OCI-LY3 (cell line): ENCODE data around the gene CAPN15.

Experiments used
- H2AFZ ChIP-seq: fragments of 200-600, 300-600 bp; shearing (Covaris generic); 2 replicates; pipeline ENCODE4 v1.6.0; 2014; ENCODE audit warnings: antibody characterized with exemption, low read depth, low read length
- H3K27ac ChIP-seq: fragments of 200-600, 300-600 bp; sonication (generic); 2 replicates; pipeline ENCODE4 v1.5.1; 2014; ENCODE audit warnings: mild to moderate bottlenecking, low read length, moderate library complexity, mixed read lengths
- H3K27me3 ChIP-seq: fragments of 200-600, 300-600 bp; sonication (generic); 2 replicates; pipeline ENCODE4 v1.6.1; 2014; ENCODE audit warnings: low read depth, low read length, mixed read lengths
- H3K36me3 ChIP-seq: fragments of 200-600, 300-600 bp; sonication (generic); replicated peaks from 2 replicates; pipeline ENCODE3; 2014; ENCODE audit warnings: low read depth, low read length, mixed read lengths
- H3K4me1 ChIP-seq: fragments of 300-600, 200-600 bp; sonication (generic); 2 replicates; pipeline ENCODE4 v1.6.1; 2014; ENCODE audit warnings: low read length, mixed read lengths
- H3K4me2 ChIP-seq: fragments of 200-600, 300-600 bp; sonication (generic); 2 replicates; pipeline ENCODE4 v1.6.1; 2014; ENCODE audit warnings: low read length, mixed read lengths
- H3K4me3 ChIP-seq: fragments of 300-600, 200-600 bp; sonication (generic); 2 replicates; pipeline ENCODE4 v1.5.1; 2014; ENCODE audit warnings: antibody characterized with exemption, mild to moderate bottlenecking, low read length, moderate library complexity
- H3K79me2 ChIP-seq: fragments of 300-600, 200-600 bp; shearing (Covaris generic); 2 replicates; pipeline ENCODE4 v1.6.1; 2014; ENCODE audit warnings: mild to moderate bottlenecking, low read length, mixed read lengths
- H3K9ac ChIP-seq: fragments of 300-600, 200-600 bp; shearing (Covaris generic); 2 replicates; pipeline ENCODE4 v1.6.0; 2014; ENCODE audit warnings: mild to moderate bottlenecking, low read length, moderate library complexity
- H3K9me3 ChIP-seq: fragments of 200-600, 300-600 bp; shearing (Covaris generic); 2 replicates; pipeline ENCODE4 v1.6.1; 2014; ENCODE audit warnings: low read length, mixed read lengths; ENCODE audit not compliant: insufficient read depth
- H4K20me1 ChIP-seq: fragments of 200-600, 300-600 bp; sonication (generic); 2 replicates; pipeline ENCODE4 v1.6.1; 2016; ENCODE audit warnings: low read length, mixed read lengths; ENCODE audit not compliant: insufficient read depth
- CTCF ChIP-seq: fragments of 200-600, 300-600 bp; sonication (generic); IDR thresholded peaks from 2 replicates; pipeline ENCODE4 v1.5.1; 2014; ENCODE audit warnings: antibody characterized with exemption, low read length, low read depth
- EZH2phosphoT487 ChIP-seq: fragments of 200-600 bp; shearing (Covaris generic); IDR thresholded peaks from 2 replicates; pipeline ENCODE4 v1.6.1; 2018; ENCODE audit warnings: antibody characterized with exemption, mixed run types, low read depth

The CAPN15 gene

GRCh38 chr16:552171-552570, 24.7 kb downstream of the CAPN15 start:
- H2AFZ ChIP-seq: no peak overlapping the region
- no peaks in the 10 kb centered on the region for H3K79me2 ChIP-seq
- H3K4me1 ChIP-seq: no peaks in the 10 kb centered on the region
- H3K27me3 ChIP-seq: no peaks in the 10 kb centered on the region
- no peak overlapping the region for H3K27ac ChIP-seq
- no peaks in the 10 kb centered on the region for H4K20me1 ChIP-seq
- TF ChIP-seq CTCF (no peak), EZH2phosphoT487 (no peak)
- no peak overlapping the region for H3K4me3 ChIP-seq
- H3K9me3 ChIP-seq: no peaks in the 10 kb centered on the region
- H3K4me2 ChIP-seq: no peak overlapping the region
- H3K36me3 ChIP-seq: peaks cover 10% of the 10 kb centered on the region
- no peak overlapping the region for H3K9ac ChIP-seq

GRCh38 chr16:553601-554296, 26.2 kb downstream of the CAPN15 start:
- H3K4me3 ChIP-seq: no peak overlapping the region
- no peaks in the 10 kb centered on the region for H3K4me1 ChIP-seq
- no peak overlapping the region for H2AFZ ChIP-seq
- no peak overlapping the region for H3K9ac ChIP-seq
- no peak overlapping the region for H3K4me2 ChIP-seq
- no peaks in the 10 kb centered on the region for H4K20me1 ChIP-seq
- TF ChIP-seq EZH2phosphoT487 (no peak), CTCF (no peak)
- no peak overlapping the region for H3K27ac ChIP-seq
- no peaks in the 10 kb centered on the region for H3K9me3 ChIP-seq
- H3K79me2 ChIP-seq: no peaks in the 10 kb centered on the region
- no peaks in the 10 kb centered on the region for H3K27me3 ChIP-seq
- H3K36me3 ChIP-seq: peaks cover 8% of the 10 kb centered on the region

GRCh38 chr16:554297-554621, 26.7 kb downstream of the CAPN15 start:
- H2AFZ ChIP-seq: no peak overlapping the region
- TF ChIP-seq CTCF (no peak), EZH2phosphoT487 (no peak)
- no peak overlapping the region for H3K27ac ChIP-seq
- H3K4me2 ChIP-seq: no peak overlapping the region
- H3K9ac ChIP-seq: no peak overlapping the region
- no peaks in the 10 kb centered on the region for H3K27me3 ChIP-seq
- no peaks in the 10 kb centered on the region for H4K20me1 ChIP-seq
- H3K79me2 ChIP-seq: no peaks in the 10 kb centered on the region
- no peaks in the 10 kb centered on the region for H3K4me1 ChIP-seq
- no peak overlapping the region for H3K4me3 ChIP-seq
- H3K36me3 ChIP-seq: peaks cover 6% of the 10 kb centered on the region
- no peaks in the 10 kb centered on the region for H3K9me3 ChIP-seq

- Histone ChIP-seq H3K4me3 (no peak overlapping the region), H2AFZ (no peak overlapping the region), H3K4me1 (no peaks in the 10 kb centered on the region), H3K27ac (no peak overlapping the region), H3K9me3 (no peaks in the 10 kb centered on the region), H3K27me3 (no peaks in the 10 kb centered on the region), H3K36me3 (peaks cover 3% of the 10 kb centered on the region), H3K9ac (no peak overlapping the region), H3K79me2 (no peaks in the 10 kb centered on the region), H3K4me2 (no peak overlapping the region), H4K20me1 (no peaks in the 10 kb centered on the region)
- TF ChIP-seq EZH2phosphoT487 (no peak), CTCF (no peak)
Measured at GRCh38 chr16:554640-555365, 27.3 kb downstream of the CAPN15 start.
